Esophagus muscularis mucosa (tissue), 4 donors: ENCODE results near the gene SLC40A1. TPM values are rescaled to one million over a fixed set of nuclear protein-coding genes. Genes with fewer than 3 reads are reported as not detected.
"Not testable (repeated sequence)": the region's sequence is repeated elsewhere in the genome, so short reads cannot be mapped to it uniquely, and the experiment has no call there.

Experiments used
- DNase-seq: peaks from one replicate; pipeline ENCODE4 v3.0.0-alpha.2; 2017; ENCODE audit errors: extremely low spot score
- H3K27ac ChIP-seq, 4 donors: fragments of 200-600 bp; sonication (generic); replicated peaks in 1 of 4; 1 replicate in 3 of 4; 2 replicates in 1 of 4; pipeline ENCODE4 v1.5.1; 2016 to 2019; ENCODE audit warnings: mild to moderate bottlenecking in 1 of 4
- H3K27me3 ChIP-seq, 4 donors: fragments of 200-600 bp; sonication (generic); one replicate each; pipeline versions ENCODE4 v1.5.1 to v1.6.0; 2016 to 2019
- H3K36me3 ChIP-seq, 4 donors: fragments of 200-600 bp; sonication (generic); one replicate each; pipeline ENCODE4 v1.5.1; 2016 to 2019
- H3K4me1 ChIP-seq, 4 donors: fragments of 200-600 bp; sonication (generic); one replicate each; pipeline ENCODE4 v1.5.1; 2016 to 2019
- H3K4me3 ChIP-seq, 4 donors: fragments of 200-600 bp; sonication (generic); 1 replicate in 2 of 4; 2 replicates in 2 of 4; pipeline ENCODE4 v1.5.1; 2016 to 2019; ENCODE audit warnings: mild to moderate bottlenecking in 4 of 4, moderate library complexity in 1 of 4
- H3K9me3 ChIP-seq, 4 donors: fragments of 200-600 bp; sonication (generic); 1 replicate in 3 of 4; 2 replicates in 1 of 4; pipeline ENCODE4 v1.5.1; 2016 to 2019
- CTCF ChIP-seq, 3 experiments: fragments of 200-600 bp in 2 of 3; fragments of 450-650 bp in 1 of 3; sonication (generic) in 2 of 3; IDR thresholded peaks; one replicate each; pipeline ENCODE4 v1.5.1; 2017 to 2019; ENCODE audit warnings: antibody characterized with exemption in 3 of 3, mild to moderate bottlenecking in 2 of 3, moderate library complexity in 1 of 3
- EP300 ChIP-seq: sonication (generic); formaldehyde crosslinking; IDR thresholded peaks from one replicate; pipeline ENCODE4 v1.6.1; 2017; ENCODE audit warnings: antibody characterized with exemption
- POLR2A ChIP-seq: fragments of 450-650 bp; IDR thresholded peaks from one replicate; pipeline ENCODE4 v1.6.1; 2017; ENCODE audit warnings: antibody characterized with exemption, moderate library complexity, mild to moderate bottlenecking, low read depth
- POLR2AphosphoS5 ChIP-seq, 2 donors: sonication (generic); formaldehyde crosslinking; IDR thresholded peaks; one replicate each; pipeline ENCODE4 v1.6.1; 2017; ENCODE audit warnings: antibody characterized with exemption in 2 of 2
- WGBS: methylation state at CpG from one replicate; pipeline ENCODE4 v1.1.5; 2018; 5-methylcytosine and 5-hydroxymethylcytosine counted together
- intact Hi-C: fragments of 100-400 bp; cut with DNase I; formaldehyde crosslinking; loops from one replicate; pipeline ENCODE4 v1.15.1; 2023
- total RNA-seq, 4 donors: library from RNA; depleted of rRNA; stranded (reverse); fragments of >200 nt; gene quantifications; one replicate each; pipeline versions ENCODE4 v1.1.0 to v1.2.1, GENCODE V29; 2016

Gene SLC40A1
- total RNA-seq, 4 donors from 2014 or later = 35.3 to 80.9 (median 40.8) TPM

- Histone ChIP-seq H3K36me3 (no peaks in the 10 kb centered on the region), H3K9me3 (no peaks in the 10 kb centered on the region), H3K27me3 (no peaks in the 10 kb centered on the region), H3K27ac (no peak overlapping the region), H3K4me3 (no peak overlapping the region), H3K4me1 (peaks cover 0 to 13% (median 6%) of the 10 kb centered on the region in 4 donors)
- intact Hi-C loops = no loop called here
- no peak for DNase-seq
- no peak for TF ChIP-seq CTCF (IDR thresholded peaks at IDR 0.05)
- no peak for TF ChIP-seq POLR2A
- TF ChIP-seq EP300 = no peak
- no peak for TF ChIP-seq POLR2AphosphoS5 (IDR thresholded peaks at IDR 0.05)
- 90% methylated on average over 1 of the region's 1 CpG for WGBS
Measured at GRCh38 chr2:189609853-189610252, 29.3 kb upstream of the SLC40A1 start.

GRCh38 chr2:189609423-189609816 lies 28.8 kb upstream of the SLC40A1 start:
- Histone ChIP-seq H3K4me3 (no peak overlapping the region), H3K27ac (no peak overlapping the region), H3K9me3 (no peaks in the 10 kb centered on the region), H3K27me3 (no peaks in the 10 kb centered on the region), H3K36me3 (no peaks in the 10 kb centered on the region), H3K4me1 (peaks cover 0 to 13% (median 6%) of the 10 kb centered on the region in 4 donors)
- TF ChIP-seq EP300 = no peak
- 83% methylated on average over 4 of the region's 4 CpGs for WGBS
- DNase-seq = no peak
- intact Hi-C loops = no loop called here

- WGBS = 79% methylated on average over 2 of the region's 2 CpGs
- Histone ChIP-seq H3K9me3 (no peaks in the 10 kb centered on the region), H3K36me3 (no peaks in the 10 kb centered on the region), H3K4me1 (peaks cover 0 to 11% (median 5%) of the 10 kb centered on the region in 4 donors), H3K27ac (no peak overlapping the region), H3K27me3 (no peaks in the 10 kb centered on the region), H3K4me3 (no peak overlapping the region)
- intact Hi-C loops = no loop called here
- DNase-seq = no peak
- TF ChIP-seq POLR2AphosphoS5 (IDR thresholded peaks at IDR 0.05) (no peak), POLR2A (no peak), CTCF (IDR thresholded peaks at IDR 0.05) (no peak), EP300 (no peak)
Measured at GRCh38 chr2:189608795-189609422, 28.3 kb upstream of the SLC40A1 start.

- H3K4me3 ChIP-seq = no peak overlapping the region
- no peak for TF ChIP-seq POLR2AphosphoS5 (IDR thresholded peaks at IDR 0.05)
- no peak for TF ChIP-seq EP300
- TF ChIP-seq CTCF (IDR thresholded peaks at IDR 0.05) = no peak
- no peak for TF ChIP-seq POLR2A
- DNase-seq = no peak
- H3K36me3 ChIP-seq = no peaks in the 10 kb centered on the region
- H3K27me3 ChIP-seq = no peaks in the 10 kb centered on the region
- H3K4me1 ChIP-seq = peaks cover 0 to 6% (median 2%) of the 10 kb centered on the region in 4 donors
- H3K9me3 ChIP-seq = no peaks in the 10 kb centered on the region
- WGBS = 83% methylated on average over 4 of the region's 4 CpGs
- intact Hi-C loops = no loop called here
- H3K27ac ChIP-seq = no peak overlapping the region
Measured at GRCh38 chr2:189608170-189608569, 27.6 kb upstream of the SLC40A1 start.

- H3K36me3 ChIP-seq = no peaks in the 10 kb centered on the region
- TF ChIP-seq POLR2AphosphoS5 (IDR thresholded peaks at IDR 0.05) = no peak
- no peak for TF ChIP-seq EP300
- no peak for TF ChIP-seq CTCF (IDR thresholded peaks at IDR 0.05)
- no peak for TF ChIP-seq POLR2A
- DNase-seq = no peak
- intact Hi-C loops = no loop called here
- no peak overlapping the region for H3K4me3 ChIP-seq
- 82% methylated on average over 4 of the region's 4 CpGs for WGBS
- H3K27me3 ChIP-seq = no peaks in the 10 kb centered on the region
- no peak overlapping the region for H3K27ac ChIP-seq
- H3K4me1 ChIP-seq = no peaks in the 10 kb centered on the region
- no peaks in the 10 kb centered on the region for H3K9me3 ChIP-seq
Measured at GRCh38 chr2:189602233-189602632, 21.6 kb upstream of the SLC40A1 start.

- WGBS = 100% methylated on average over 2 of the region's 2 CpGs
- intact Hi-C loops, H3K9me3 ChIP-seq, H3K27me3 ChIP-seq, H3K4me3 ChIP-seq, H3K36me3 ChIP-seq, DNase-seq, H3K27ac ChIP-seq, H3K4me1 ChIP-seq: not testable (repeated sequence)
Measured at GRCh38 chr2:189601652-189602051, 21.1 kb upstream of the SLC40A1 start.
